Kasumi-1 (cell line): Measurements from ENCODE around the gene PIK3C2B.

ENCODE experiments used
- DNase-seq, 2 experiments: peaks; one replicate each; lab custom pipeline; 2025; lab: John Stamatoyannopoulos, UW

Gene PIK3C2B

DNA sequence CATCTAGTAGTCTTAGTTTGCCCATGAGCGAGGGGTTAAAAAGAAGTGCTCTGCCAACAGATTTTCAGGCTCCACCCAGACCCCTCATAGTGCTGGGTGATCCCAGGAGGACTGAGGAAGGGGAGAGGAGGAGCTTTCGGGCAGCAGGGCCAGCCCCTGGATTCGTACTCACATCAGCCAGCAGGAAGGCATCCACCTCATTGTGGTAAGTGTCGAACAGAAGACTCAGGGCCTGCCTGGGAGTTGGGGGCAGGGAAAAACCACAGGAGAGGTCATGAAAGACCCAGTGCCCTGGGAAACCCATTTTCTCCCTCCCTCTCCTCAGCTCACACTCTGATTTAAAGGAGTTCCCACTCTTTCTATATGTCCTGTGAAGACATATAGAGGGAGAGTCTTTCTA lies 34.9 kb downstream of the PIK3C2B start:
- no peak for DNase-seq

DNA sequence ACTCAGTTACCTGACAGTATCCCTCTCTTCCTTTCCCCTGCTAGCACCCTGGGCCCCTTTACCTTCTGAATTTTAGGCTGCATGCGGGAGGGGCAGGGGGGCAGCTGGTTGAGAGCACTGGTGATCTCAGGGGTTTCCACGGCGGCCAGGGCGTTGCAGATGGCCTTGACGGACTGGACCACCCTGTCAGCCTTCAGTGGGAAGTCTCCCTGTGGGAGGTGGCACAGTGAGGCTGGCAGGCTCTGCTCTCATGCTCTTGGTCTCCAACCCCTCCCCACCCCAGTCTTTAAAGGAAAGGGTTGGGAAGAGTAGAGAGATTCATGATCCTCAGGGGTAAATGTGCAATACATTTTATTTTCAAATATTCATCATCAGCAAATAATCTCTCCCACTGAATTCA lies 36.9 kb downstream of the PIK3C2B start:
- DNase-seq = no peak

DNA sequence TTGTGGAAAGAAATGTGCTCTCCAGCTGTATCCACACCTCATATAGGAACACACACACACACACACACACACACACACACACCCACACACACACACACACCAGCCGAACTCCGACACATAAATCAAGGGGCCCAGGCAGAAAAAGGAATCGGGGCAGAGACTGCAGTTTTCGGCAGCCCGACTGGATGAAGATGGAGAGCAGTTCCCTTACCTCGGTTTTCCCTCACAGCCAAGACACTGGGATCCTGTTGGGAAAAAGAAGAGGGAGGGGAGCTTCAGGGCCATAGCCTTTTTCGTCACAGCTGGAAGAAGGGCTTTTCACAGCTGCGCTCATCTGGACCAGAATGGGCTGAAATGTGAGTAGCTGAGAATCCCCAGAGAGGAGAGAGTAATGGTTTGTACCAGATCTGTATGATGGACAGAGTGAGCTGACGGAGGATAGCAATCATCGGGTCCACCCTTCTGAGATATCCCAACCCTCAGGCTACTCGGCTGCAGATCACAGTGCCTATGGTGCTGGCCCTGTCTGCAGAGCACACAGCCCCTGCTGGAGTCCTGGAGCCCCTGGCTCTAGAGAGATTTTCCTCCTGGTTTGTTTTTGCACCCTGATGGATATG lies 37.7 kb downstream of the PIK3C2B start:
- no peak for DNase-seq

DNA sequence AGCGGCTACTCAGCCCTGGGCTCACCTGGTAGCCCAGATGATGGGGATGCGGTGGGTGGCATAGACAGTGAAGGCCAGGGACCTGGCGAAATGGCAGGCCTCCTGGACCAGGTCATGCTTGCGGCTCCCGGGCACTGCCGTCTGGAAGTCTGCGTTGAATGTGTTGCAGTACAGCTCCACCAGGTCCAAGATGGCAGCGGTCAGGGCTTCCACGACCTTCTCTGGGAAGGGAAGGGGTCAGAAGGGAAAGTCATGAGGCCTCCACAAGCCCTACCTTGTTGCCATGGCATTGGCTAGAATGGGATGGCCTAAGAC lies 38.8 kb downstream of the PIK3C2B start:
- DNase-seq = no peak

DNA sequence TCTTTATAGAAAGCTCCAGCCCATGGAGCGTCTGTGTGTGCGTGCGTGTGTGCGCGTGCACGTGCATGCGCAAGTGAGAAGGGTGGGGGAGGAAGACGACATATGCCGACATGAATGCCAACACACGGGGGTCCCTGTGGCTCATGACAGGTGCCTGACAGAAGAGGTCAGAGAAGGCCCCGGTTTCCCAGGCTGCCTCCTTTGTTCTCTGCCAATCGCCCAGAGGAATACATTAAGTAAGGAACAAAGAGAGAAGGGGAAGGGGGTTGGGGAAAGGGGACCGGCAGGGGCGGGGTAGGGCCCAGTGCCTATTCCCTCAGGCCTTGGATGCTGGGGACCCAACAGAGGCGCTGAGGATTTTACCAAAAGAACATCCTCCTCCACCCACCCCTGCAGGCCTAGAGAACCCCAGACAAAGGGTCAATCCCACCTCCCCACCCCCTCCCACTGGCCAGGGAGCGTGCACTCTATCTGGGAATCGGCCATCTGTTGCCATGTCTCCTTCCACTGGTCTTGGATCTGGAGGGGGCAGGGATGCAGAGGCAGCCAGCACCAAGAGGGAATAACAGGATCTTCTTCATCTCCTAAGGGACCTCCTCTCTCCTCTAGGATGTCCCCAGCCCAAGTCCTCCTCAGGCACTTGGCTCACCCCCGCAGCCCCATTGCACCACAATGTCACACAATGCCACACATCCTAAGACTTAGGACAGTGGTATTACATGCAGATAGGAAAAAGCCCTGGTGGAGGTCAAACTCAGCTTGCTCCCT lies 39.4 kb downstream of the PIK3C2B start:
- DNase-seq = no peak

DNA sequence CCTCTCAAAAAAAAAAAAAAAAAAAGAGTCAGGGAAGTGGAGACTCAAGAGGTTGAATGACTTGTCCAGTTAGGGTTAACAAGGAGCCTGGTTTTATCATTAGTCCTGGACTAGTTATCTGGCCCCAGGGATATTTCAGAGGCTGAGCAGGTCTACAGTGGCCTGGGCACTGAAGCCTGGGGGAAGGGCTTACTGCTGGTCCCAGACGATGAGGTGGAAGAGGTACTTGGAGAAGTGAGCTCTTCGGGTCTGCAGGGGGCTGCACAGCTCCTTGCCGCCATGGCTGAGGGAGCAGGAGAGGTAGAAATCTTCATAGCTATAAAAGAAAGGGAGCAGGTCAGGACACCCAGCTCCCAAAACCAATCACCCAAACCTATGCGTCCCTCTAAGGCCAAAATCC lies 40.1 kb downstream of the PIK3C2B start:
- DNase-seq = no peak

DNA sequence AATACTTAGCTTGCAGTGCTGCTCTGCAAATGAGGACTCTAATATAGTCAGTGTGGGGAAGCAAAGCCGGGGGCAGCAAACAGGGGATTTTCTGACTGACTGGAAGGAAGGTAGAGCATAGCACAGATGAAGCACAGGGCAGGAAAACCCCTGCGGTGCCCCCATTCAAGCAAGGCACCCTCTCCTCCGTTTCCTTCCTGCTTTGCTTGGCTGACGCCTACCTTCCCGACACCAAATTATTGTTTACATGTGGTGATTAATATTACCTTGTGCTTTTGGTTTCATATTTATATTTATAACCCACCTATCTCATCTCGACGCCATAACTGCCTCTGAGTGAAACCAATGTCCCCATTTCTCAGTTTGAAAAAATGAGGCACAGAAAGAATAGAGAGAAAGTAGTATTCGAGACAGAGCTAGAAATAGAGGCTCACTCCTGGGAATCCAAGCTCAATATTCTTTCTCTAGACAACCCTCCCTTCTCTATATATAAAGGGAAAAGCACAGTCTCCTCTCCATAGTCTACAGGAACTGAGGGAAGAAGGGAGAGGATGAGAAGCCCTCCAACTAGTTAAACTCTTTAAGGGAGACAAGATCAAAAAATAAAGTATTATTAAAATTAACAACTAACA lies 41.3 kb downstream of the PIK3C2B start:
- DNase-seq = no peak

DNA sequence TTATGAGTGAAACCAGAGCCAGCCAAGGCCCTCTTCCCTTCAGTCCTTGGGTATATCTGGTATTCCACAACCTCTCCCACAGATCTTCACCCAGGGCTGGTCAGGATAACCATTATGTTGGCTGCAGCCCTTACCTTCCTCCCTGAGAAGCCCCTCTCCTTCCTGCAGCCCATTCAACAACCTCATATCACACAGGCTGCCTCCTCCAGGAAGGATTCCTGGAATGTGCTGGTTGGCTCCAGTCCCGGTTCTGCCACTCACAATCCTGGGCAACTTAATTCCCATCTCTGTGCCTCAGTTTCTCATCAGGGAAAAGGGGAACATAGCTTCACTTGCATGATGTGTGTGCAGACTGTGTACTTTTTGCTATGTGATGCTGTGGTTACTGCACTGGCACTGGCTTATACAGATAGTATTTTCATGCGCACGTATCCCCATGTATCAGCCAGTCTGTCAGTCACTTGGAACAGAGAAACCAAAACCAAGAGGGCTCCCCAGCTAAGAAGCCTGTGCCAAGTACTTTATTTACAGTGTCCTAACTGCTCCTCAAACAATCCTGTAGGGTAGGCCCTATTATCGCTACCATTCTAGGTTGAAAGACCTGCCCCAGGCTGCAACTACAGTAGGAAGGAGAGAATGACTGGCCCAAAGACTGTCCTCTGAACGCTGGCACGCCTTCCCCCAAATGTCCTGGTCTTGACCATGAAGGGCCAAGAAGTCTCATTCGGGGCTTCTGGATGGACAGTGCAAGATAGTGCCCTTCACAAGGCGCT lies 43.1 kb downstream of the PIK3C2B start:
- DNase-seq = no peak

DNA sequence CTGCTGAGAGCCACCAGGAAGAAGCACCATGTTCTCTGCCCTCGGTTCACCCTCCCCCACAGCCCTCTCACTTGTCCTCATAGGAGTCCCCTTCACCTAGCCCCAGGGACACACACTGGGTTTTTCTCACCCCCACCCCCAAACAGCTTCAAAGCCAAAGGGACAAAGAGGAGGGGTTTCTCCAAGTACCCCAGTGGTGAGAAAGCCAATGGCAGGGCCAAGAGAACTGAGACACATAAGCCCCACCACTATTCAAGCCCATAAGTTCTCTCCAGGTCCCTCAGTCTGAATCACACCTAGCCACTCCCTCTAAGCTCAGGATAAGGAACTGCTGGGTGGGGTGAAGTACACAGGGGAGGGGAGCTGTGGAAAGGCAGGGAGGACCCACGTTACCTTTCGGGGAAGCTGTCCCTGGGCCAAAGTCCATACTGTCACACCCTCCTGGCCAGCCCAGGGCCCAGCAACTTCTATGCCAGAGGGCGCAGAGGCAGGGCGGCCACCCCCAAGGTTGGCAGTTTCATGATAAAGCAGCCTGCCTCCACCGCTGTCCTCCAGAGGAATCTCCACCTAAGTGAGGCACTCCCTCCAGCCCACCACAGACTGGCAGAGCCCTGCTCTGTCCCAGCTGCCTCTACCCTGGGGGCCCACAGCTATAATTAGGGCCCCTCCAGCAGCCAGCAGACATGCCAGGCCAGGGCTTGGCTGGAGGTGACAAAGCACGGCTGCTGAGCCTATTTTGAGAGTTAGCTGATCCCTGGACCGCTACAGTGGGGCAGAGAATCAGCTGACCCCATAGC lies 43.9 kb downstream of the PIK3C2B start:
- DNase-seq = no peak

DNA sequence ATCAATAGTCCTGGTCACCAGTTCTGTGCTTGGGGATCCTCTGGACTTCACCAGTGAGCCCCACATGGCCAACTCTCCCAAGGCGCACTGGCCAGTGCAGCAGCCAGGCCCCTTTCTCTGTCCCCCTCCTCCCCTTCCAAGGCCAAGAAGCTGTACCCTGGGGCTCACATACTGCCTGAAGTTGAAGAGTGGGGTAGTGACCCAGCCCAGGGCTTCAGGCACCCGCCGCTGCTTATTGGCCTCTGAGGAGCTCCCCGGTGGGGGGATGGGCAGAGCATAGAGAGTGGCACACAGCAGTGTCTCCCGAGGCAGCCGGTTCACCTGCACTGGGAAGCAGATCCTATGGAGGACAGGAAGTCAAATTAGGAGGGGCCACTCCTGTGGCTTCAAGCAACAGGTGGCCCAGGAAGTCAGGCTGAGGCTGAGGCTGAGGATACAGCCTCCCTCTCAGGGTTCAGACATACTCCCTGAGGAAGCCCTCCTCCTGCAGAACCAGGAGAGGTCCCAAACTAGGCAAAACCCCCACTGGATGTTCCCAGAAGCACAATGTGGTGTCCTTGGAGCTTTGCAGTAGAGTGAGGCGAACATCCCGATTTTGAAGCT lies 44.8 kb downstream of the PIK3C2B start:
- no peak for DNase-seq

DNA sequence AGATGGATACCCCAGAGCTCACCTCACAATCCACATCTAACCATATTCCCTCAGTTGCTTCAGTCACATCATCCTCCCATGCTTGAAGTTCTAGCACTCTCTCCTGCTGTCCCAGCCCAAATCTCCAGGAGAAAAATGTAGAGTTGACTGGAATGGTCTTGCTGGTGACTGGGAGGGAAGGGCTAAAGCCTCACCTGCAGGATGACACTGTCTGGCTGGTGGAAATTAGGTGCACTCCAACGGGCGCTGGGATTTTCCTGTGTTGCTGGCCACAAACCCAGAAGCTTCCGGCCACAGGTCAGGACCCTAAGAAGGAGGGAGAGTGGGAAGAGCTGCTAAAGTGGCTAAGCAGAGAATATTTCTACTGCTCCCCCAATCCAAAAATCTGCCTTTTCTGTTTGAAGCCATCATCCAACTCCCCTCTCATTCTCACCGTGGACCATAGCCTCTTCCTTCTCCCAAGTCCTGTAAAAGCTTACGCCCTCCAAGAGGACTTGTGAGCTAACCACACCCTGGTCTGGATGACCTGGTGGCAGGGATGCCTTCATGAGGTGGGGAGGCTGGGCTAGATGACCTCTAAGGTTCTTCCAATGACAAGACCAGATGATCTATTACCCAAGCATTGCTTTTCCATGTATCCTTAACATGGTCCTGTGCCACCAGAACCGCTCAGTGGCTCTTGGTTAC lies 45.5 kb downstream of the PIK3C2B start:
- no peak for DNase-seq

DNA sequence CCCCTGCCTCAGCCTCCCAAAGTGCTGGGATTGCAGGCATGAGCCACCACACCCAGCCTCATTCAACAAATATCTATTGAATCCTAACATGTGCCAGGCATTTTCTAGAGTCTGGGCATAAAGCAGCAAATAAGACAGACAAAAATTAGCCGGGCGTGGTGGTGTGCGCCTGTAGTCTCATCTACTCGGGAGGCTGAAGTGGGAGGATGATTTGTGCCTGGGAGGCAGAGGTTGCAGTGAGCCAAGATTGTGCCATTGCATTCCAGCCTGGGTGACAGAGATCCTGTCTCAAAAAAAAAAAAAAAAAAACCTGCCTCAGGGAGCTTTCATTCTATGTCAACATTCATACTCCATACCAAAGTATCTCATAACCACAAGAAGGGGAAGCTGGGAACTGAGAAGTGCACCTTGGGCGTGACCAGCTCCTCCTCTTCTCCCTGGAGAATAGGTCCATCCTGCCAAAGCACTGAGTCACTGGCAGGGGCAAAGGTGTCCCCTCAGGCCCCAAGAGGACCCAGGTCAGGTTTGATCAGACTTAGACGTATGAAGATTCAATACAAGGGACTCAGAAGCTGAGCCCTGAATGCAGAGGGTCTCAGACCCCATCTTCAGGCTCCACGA lies 46.2 kb downstream of the PIK3C2B start:
- no peak for DNase-seq

DNA sequence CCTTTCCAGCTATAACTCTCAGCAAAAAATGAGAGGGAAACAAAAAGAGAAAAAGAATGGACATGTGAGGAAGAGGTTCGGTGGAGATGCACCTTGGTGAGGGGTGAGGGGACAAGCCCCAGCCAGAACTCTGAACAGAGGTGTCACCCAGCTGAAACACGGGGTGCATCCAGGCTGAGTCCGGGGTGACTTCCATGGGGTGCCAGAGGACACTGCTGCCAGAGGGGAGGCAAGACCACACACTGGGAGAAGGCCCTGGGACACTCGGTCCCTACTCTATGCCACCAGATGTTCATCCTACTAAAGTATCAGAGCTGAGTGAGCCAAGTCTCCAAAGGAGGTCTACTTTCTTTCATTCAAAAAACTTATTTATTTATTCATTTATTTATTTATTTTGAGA lies 46.9 kb downstream of the PIK3C2B start:
- no peak for DNase-seq

DNA sequence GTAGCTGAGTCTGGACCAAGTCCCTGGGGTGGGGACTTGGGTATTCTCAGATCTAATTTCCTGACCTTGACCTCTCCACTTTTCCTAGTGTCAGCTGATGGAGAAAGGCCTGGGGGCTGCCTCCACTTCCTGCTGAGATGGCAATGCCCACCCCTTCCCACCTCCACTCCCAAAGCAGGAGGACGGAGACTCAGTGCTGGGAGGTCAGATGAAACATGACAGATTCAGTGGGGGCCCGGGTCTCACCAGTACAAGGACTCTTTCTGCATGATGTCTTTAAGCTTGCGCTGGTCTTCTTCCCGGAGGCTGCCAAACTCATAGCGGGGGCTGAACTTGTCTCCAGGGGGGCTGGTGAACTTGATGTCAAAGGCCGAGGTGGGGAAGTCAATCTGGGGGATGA lies 47.4 kb downstream of the PIK3C2B start:
- DNase-seq = no peak

DNA sequence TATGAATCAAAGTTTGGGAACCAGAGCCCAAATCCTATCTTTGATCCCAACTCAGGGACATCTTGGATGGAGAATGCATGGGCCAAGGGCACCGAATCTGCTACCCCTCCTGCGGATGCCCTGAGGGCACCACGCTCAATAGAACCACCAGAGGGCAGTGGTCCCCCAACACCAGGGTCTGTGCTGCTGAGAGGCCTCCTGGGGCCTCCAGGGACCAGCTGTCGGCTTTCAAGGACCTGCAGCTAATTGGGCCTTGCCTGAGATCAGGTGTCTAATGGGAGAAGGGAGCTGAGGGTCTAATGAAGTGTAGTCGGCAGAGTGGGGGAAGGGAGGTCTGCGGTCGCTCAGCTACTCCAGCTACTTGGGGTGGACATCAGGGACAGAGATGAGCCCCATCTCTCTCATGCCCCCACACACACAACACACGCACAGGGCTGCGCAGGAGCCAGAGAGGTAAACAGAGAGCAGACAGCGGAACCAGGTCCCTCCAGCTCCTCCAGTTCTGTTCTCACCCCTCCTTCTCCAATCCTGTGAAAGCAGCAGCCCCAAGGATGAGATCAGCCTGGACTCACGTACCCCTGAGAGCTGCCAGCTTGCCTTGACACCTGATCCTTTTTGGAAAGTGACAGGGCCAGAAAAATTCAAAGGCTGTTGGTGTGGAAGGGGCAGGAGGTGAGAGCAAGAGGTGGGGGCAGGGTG lies 48.0 kb downstream of the PIK3C2B start:
- DNase-seq = peak; percentile 64 to 66

DNA sequence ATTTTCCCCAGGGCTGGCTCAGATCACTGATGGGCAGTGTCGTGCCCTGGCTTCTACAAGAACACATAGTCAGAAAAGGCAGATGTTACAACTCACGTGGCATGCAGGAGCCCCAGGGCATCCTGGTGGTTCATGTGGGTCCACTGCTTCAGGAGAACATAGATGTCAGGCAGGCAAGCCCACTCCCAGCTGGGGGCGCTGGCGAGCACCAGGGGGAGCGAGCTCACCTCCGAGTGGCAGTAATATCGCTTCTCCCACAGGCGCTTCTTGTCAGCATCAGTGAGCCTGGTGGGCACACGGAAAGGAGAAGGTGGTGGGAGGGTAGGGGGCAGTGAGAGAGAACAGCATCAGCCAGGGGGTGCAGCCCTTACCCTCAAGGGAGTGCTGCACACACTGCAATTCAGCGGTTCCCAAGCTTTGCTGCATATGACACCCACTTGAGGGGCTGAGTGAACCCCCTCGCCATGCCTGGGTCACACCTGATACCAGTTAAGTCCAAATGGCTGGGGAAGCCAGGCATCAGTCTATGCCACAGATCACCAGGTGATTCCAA lies 48.7 kb downstream of the PIK3C2B start:
- DNase-seq = peak; percentile 47 to 52
